Glomerular visceral epithelial cell (primary cell): Measurements from ENCODE around the gene GJE1.
"Not testable (repeated sequence)": the region's sequence is repeated elsewhere in the genome, so short reads cannot be mapped to it uniquely, and the experiment has no call there.

Experiments
- DNase-seq: peaks from one replicate; pipeline ENCODE4 v3.0.0-alpha.2; 2016; ENCODE audit errors: extremely low spot score

The GJE1 gene

GRCh38 chr6:142132625-142133024 is at the start of gene GJE1:
TSS of gene GJE1 (plus strand) at chr6:142132925. CDS start at chr6:142133159, 234 bp downstream.
- no peak for DNase-seq

GRCh38 chr6:142087950-142088857 is 44.5 kb upstream of the GJE1 start:
- DNase-seq = no peak

- DNase-seq = peak; percentile 43
These were observed 43.9 kb upstream of the GJE1 start for GRCh38 chr6:142088858-142089216.

- DNase-seq = not testable (repeated sequence)
These were observed 27.9 kb upstream of the GJE1 start for GRCh38 chr6:142104820-142105219.

- DNase-seq = not testable (repeated sequence)
These were observed 21.9 kb upstream of the GJE1 start for GRCh38 chr6:142110820-142111219.

- peak; percentile 72 for DNase-seq
These were observed 20.2 kb upstream of the GJE1 start for GRCh38 chr6:142112451-142113061.

- DNase-seq = no peak
These were observed 15.4 kb upstream of the GJE1 start for GRCh38 chr6:142117366-142117765.

- no peak for DNase-seq
These were observed 14.4 kb upstream of the GJE1 start for GRCh38 chr6:142118328-142118727.

- no peak for DNase-seq
These were observed 13.8 kb upstream of the GJE1 start for GRCh38 chr6:142118925-142119324.

- no peak for DNase-seq
These were observed 11.4 kb upstream of the GJE1 start for GRCh38 chr6:142121342-142121741.

- no peak for DNase-seq
These were observed 1.9 kb upstream of the GJE1 start for GRCh38 chr6:142130814-142131213.

- no peak for DNase-seq
These were observed 6.2 kb downstream of the GJE1 start for GRCh38 chr6:142138876-142139275.

GRCh38 chr6:142141531-142141930 is 8.8 kb downstream of the GJE1 start:
- DNase-seq = not testable (repeated sequence)

- peak; percentile 99 for DNase-seq
These were observed 14.3 kb downstream of the GJE1 start, which contains the start of the genes NMBR and VTA1 for GRCh38 chr6:142146828-142147662. TSS of gene NMBR (minus strand) at chr6:142147122. CDS start at chr6:142088658, 58,464 bp downstream. TSS of gene VTA1 (plus strand) at chr6:142147263. CDS start at chr6:142147288, 25 bp downstream.

GRCh38 chr6:142152746-142153145 is 20.0 kb downstream of the GJE1 start:
- DNase-seq = no peak

- no peak for DNase-seq
These were observed 20.5 kb downstream of the GJE1 start for GRCh38 chr6:142153196-142153595.

- no peak for DNase-seq
These were observed 21.6 kb downstream of the GJE1 start for GRCh38 chr6:142154336-142154735.

- DNase-seq = no peak
These were observed 22.4 kb downstream of the GJE1 start for GRCh38 chr6:142155091-142155490.

GRCh38 chr6:142155895-142156757 is 23.4 kb downstream of the GJE1 start:
- DNase-seq = peak; percentile 36

GRCh38 chr6:142156758-142157068 is 24.0 kb downstream of the GJE1 start:
- not testable (repeated sequence) for DNase-seq

- no peak for DNase-seq
These were observed 30.1 kb downstream of the GJE1 start for GRCh38 chr6:142162780-142163179.
